Hepatocyte (in vitro differentiated cells): ENCODE results near the gene ASF1B.

Experiments used
- EZH2 ChIP-seq: fragments of 200-600 bp; sonication (generic); IDR thresholded peaks from 2 replicates; pipeline ENCODE4 v1.6.1; 2016; ENCODE audit warnings: antibody characterized with exemption, mild to moderate bottlenecking, borderline replicate concordance
- EZH2phosphoT487 ChIP-seq: fragments of 200-600 bp; sonication (generic); IDR thresholded peaks from one replicate; pipeline ENCODE4 v1.6.1; 2018; ENCODE audit warnings: antibody characterized with exemption, mild to moderate bottlenecking, low read depth, moderate library complexity; ENCODE audit not compliant: unreplicated experiment, severe bottlenecking
- TF ChIP-seq, protein P1 (sequence below): fragments of 200-600 bp; sonication (generic); IDR thresholded peaks from 2 replicates; pipeline ENCODE4 v1.5.1; 2016; ENCODE audit warnings: antibody characterized with exemption, mild to moderate bottlenecking; ENCODE audit not compliant: poor library complexity

DNA sequence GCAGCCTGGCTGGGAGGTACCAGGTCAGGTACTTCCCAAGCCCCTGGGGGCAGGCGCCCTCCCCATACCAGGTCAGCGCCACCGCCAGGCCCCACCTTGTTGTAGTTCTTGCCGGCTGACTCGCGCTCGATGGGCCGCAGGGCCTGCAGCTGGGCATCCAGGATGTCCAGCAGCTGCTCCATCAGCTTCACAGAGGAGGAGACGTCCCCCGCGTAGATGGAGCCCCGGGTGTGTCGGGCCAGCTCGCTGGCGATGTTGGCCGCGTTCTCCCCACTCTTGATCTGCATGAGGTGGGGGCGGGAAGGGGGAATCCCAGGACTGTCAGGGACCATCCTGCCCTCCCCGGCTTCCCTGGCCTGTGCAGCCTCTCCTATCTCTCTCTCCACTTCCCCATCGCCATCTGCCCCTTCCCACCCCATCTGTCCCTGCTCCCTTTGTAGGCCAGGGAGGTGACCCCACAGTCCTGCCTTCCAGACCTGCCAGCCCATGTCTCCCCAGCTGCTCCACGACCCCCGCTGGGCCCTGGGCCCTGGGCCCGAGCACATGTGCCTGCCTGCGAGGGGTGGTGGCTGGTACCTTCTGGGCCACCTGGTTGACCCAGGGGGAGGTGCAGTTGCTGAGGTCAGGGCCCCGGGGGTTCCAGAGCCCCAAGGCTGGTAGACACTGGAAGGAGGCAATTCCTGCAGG is 23.8 kb upstream of the ASF1B start:
- TF ChIP-seq, protein P1, sequence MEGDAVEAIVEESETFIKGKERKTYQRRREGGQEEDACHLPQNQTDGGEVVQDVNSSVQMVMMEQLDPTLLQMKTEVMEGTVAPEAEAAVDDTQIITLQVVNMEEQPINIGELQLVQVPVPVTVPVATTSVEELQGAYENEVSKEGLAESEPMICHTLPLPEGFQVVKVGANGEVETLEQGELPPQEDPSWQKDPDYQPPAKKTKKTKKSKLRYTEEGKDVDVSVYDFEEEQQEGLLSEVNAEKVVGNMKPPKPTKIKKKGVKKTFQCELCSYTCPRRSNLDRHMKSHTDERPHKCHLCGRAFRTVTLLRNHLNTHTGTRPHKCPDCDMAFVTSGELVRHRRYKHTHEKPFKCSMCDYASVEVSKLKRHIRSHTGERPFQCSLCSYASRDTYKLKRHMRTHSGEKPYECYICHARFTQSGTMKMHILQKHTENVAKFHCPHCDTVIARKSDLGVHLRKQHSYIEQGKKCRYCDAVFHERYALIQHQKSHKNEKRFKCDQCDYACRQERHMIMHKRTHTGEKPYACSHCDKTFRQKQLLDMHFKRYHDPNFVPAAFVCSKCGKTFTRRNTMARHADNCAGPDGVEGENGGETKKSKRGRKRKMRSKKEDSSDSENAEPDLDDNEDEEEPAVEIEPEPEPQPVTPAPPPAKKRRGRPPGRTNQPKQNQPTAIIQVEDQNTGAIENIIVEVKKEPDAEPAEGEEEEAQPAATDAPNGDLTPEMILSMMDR: no peak
- TF ChIP-seq EZH2: no peak
- TF ChIP-seq EZH2phosphoT487: no peak
